ENCODE measurements around the gene MYO18A.

DNA sequence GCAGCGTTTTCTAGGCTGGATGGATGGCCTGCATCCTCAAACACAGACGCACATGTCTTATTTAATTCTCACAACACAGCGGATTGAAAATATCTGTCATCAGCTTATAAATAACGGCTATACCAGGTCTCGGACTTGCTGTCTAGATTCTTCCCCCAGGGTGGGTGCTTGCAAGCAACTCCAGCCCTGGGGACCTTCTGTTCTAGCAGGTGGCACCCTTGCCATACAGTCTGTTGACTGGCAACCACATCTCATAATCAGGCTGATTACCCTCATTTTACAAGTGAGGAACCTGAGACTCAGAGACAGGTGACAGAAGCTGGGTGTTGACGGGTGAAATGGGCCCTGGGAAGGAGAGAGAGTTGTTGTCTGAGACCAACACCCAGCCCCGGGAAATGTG lies 158.1 kb downstream of the MYO18A start:
- TF ChIP-seq, protein P1, sequence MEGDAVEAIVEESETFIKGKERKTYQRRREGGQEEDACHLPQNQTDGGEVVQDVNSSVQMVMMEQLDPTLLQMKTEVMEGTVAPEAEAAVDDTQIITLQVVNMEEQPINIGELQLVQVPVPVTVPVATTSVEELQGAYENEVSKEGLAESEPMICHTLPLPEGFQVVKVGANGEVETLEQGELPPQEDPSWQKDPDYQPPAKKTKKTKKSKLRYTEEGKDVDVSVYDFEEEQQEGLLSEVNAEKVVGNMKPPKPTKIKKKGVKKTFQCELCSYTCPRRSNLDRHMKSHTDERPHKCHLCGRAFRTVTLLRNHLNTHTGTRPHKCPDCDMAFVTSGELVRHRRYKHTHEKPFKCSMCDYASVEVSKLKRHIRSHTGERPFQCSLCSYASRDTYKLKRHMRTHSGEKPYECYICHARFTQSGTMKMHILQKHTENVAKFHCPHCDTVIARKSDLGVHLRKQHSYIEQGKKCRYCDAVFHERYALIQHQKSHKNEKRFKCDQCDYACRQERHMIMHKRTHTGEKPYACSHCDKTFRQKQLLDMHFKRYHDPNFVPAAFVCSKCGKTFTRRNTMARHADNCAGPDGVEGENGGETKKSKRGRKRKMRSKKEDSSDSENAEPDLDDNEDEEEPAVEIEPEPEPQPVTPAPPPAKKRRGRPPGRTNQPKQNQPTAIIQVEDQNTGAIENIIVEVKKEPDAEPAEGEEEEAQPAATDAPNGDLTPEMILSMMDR (optimal IDR thresholded peaks at IDR 0.05 in 1 of 3, IDR thresholded peaks at IDR 0.05 in 1 of 3, conservative IDR thresholded peaks at IDR 0.05 in 1 of 3; ENCODE audit: extremely low read depth in 1 of 3, insufficient read depth in 2 of 3, low read length in 3 of 3): no peak
- no peak for TF ChIP-seq EZH2 (IDR thresholded peaks at IDR 0.05; ENCODE audit: low read length)

Measured in keratinocyte (primary cell).